Measurements from ENCODE around the gene BMP6. TPM values are rescaled to one million over a fixed set of nuclear protein-coding genes. Genes with fewer than 3 reads are reported as not detected.

Gene BMP6
- total and polyA plus RNA-seq, 2 experiments from 2014 or later, result 1.3 to 10.3 TPM

DNA sequence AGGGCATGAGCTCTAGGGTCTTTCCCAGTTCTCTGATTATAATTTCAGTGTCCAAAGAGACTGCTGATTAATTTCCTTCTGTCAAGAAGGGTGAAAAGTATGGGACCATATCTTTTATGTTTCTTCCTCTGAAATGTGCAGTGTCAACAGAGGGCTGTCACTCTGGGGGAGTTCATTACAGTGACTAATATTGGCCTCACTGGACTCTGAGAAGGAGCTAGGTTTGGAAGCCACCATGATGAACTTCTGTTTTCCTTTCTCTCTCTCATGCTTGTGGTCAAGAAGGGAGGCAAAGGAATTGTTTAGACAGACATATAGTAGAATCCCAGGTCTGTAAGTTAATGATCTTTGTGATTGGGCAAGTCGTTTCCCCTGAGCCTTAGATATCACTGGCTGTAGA is 41.8 kb upstream of the BMP6 start:
- DNase-seq, result peak; percentile 21

DNA sequence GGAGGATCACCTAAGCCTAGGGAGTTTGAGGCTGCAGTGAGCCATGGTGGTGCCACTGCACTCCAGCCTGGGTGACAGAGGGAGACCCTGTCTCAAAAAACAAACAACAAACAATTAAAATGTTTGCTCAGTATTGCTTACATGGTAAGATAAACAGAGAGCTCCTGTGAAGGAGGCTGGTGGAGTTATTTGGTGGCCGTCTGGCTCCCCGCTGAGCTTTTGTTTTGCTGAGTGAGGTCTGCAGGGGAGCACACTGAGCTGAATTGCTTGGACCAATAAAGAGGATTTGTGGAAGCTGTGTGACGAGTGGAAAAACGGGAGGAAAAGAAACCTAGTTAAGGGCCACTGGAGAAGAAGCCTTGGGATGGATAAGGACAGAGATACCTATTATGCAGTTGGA is 41.1 kb upstream of the BMP6 start:
- in situ Hi-C loops (cut with MboI), result no loop called here
- Histone ChIP-seq H3K27me3 (replicated peaks; ENCODE audit: insufficient read depth) (no peaks in the 10 kb centered on the region), H3K4me3 (no peak overlapping the region), H3K9me2 (ENCODE audit: insufficient read depth) (no peaks in the 10 kb centered on the region), H3F3A (ENCODE audit: insufficient read depth) (no peaks in the 10 kb centered on the region), H4K20me1 (ENCODE audit: insufficient read depth) (no peaks in the 10 kb centered on the region), H3K27ac (no peak overlapping the region), H3K4me1 (ENCODE audit: insufficient read depth) (0 out of 2 replicates have a peak, but pooled peaks cover 7% of the 10 kb centered on the region), H3K36me3 (ENCODE audit: low read depth) (no peaks in the 10 kb centered on the region), H3K9me3 (ENCODE audit: low read depth) (no peaks in the 10 kb centered on the region), H2AFZ (no peak overlapping the region), H3K9ac (no peak overlapping the region), H3K4me2 (ENCODE audit: unreplicated experiment) (no peak overlapping the region), H3K79me2 (ENCODE audit: insufficient read depth) (no peaks in the 10 kb centered on the region)
- no peak for TF ChIP-seq EZH2phosphoT487 (IDR thresholded peaks at IDR 0.05; ENCODE audit: insufficient read depth, low read depth)
- no peak for TF ChIP-seq EZH2 (IDR thresholded peaks at IDR 0.05; ENCODE audit: insufficient read depth, poor library complexity, severe bottlenecking)
- DNase-seq, result no peak
- 75 to 86% methylated on average over 4 of the region's 4 CpGs for WGBS, 2 experiments (ENCODE audit: low coverage in 1 of 2, low lambda C conversion rate in 2 of 2, missing lambda C conversion rate in 2 of 2)

More for the DNA sequence above, 41.8 kb upstream of the BMP6 start:
- Histone ChIP-seq H3K79me2 (ENCODE audit: insufficient read depth) (no peaks in the 10 kb centered on the region), H3K27me3 (replicated peaks; ENCODE audit: insufficient read depth) (no peaks in the 10 kb centered on the region), H3K9ac (no peak overlapping the region), H3K36me3 (ENCODE audit: low read depth) (no peaks in the 10 kb centered on the region), H2AFZ (peak overlapping the region; percentile 61; the same call in 1 of the 2 replicates), H4K20me1 (ENCODE audit: insufficient read depth) (no peaks in the 10 kb centered on the region), H3K9me2 (ENCODE audit: insufficient read depth) (no peaks in the 10 kb centered on the region), H3K4me1 (ENCODE audit: insufficient read depth) (0 out of 2 replicates have a peak, but pooled peaks cover 7% of the 10 kb centered on the region), H3K4me3 (no peak overlapping the region), H3K27ac (no peak overlapping the region), H3K4me2 (ENCODE audit: unreplicated experiment) (no peak overlapping the region), H3K9me3 (ENCODE audit: low read depth) (no peaks in the 10 kb centered on the region), H3F3A (ENCODE audit: insufficient read depth) (no peaks in the 10 kb centered on the region)
- in situ Hi-C loops (cut with MboI), result no loop called here
- 29 to 46% methylated on average over 1 of the region's 1 CpG for WGBS, 2 experiments (ENCODE audit: low coverage in 1 of 2, low lambda C conversion rate in 2 of 2, missing lambda C conversion rate in 2 of 2)
- TF ChIP-seq EZH2phosphoT487 (IDR thresholded peaks at IDR 0.05; ENCODE audit: insufficient read depth, low read depth), result no peak
- TF ChIP-seq EZH2 (IDR thresholded peaks at IDR 0.05; ENCODE audit: insufficient read depth, poor library complexity, severe bottlenecking), result no peak

DNA sequence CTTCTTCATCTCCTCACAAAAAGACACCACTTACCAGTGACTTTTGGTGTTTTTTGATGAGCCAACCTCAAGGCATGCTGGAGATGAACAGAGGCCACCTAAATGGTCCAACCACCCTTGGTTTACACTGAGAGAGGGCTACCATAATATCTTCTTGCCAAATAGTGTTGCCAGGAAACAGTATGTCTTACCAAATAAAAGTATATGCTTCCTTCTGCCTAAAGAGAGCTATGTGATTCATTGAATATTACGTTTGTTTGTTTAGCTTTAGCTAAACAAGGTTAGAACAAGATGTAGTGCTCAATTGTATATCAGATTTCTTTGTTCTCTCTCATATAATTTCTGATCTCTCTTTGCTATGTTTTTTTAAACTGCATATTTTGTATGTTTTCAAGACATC is 40.6 kb upstream of the BMP6 start:
- Histone ChIP-seq H3K4me1 (ENCODE audit: insufficient read depth) (0 out of 2 replicates have a peak, but pooled peaks cover 7% of the 10 kb centered on the region), H3K27ac (no peak overlapping the region), H3K9ac (no peak overlapping the region), H3K27me3 (replicated peaks; ENCODE audit: insufficient read depth) (no peaks in the 10 kb centered on the region), H3K9me2 (ENCODE audit: insufficient read depth) (no peaks in the 10 kb centered on the region), H3K4me3 (no peak overlapping the region), H4K20me1 (ENCODE audit: insufficient read depth) (no peaks in the 10 kb centered on the region), H2AFZ (no peak overlapping the region), H3F3A (ENCODE audit: insufficient read depth) (no peaks in the 10 kb centered on the region), H3K36me3 (ENCODE audit: low read depth) (no peaks in the 10 kb centered on the region), H3K79me2 (ENCODE audit: insufficient read depth) (no peaks in the 10 kb centered on the region), H3K9me3 (ENCODE audit: low read depth) (no peaks in the 10 kb centered on the region), H3K4me2 (ENCODE audit: unreplicated experiment) (no peak overlapping the region)
- 71 to 90% methylated on average over 1 of the region's 1 CpG for WGBS, 2 experiments (ENCODE audit: low coverage in 1 of 2, low lambda C conversion rate in 2 of 2, missing lambda C conversion rate in 2 of 2)
- in situ Hi-C loops (cut with MboI), result no loop called here
- no peak for DNase-seq
- TF ChIP-seq EZH2phosphoT487 (IDR thresholded peaks at IDR 0.05; ENCODE audit: insufficient read depth, low read depth) (no peak), EZH2 (IDR thresholded peaks at IDR 0.05; ENCODE audit: insufficient read depth, poor library complexity, severe bottlenecking) (no peak)

DNA sequence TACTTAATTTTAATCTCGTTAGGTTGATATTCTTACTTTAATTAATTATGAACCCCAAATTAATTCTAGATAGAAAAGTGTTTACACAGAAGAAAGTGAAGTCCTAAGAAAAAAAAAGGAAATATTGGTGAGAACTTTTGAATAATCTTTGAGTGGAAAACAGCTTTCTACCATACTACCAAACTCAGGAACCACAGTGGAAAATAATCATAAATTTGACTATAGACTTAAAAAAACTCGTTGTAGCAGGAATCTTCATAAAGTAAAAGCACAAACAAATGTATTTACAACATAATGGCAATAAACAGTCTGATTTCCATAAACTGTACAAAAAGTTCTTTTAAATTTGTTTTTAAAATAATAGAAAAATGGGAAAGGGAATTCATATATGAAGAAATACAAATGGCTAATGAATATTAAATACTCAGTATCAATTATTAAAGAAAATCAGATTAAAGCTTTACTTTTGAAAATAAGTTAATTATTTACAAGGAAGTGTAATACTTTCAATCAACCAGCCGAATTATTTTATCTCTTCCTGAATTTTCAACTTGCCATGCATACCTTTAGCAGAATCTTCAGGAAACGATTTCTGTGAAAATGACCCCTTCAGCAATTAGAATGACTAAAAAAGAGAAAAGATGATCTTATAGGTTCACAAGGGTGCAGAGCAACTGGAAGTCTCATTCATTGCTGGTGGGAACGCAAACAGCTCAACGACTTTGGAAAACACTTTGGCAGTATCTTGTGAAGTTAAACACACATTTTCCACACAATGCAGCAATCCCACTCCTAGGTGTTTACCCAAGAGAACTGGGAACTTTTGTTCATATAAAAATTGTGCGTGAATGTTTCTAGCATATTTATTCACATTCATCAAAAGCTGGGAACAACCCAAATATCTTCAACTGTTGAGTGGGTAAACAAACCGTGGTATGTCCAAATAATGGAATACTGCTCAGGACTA is 38.5 kb upstream of the BMP6 start:
- Histone ChIP-seq H3K9me2 (ENCODE audit: insufficient read depth) (no peaks in the 10 kb centered on the region), H3K4me2 (ENCODE audit: unreplicated experiment) (no peak overlapping the region), H3F3A (ENCODE audit: insufficient read depth) (peaks cover 9% of the 10 kb centered on the region; the same call in 1 of the 2 replicates), H3K27ac (no peak overlapping the region), H3K4me3 (no peak overlapping the region), H4K20me1 (ENCODE audit: insufficient read depth) (no peaks in the 10 kb centered on the region), H3K9me3 (ENCODE audit: low read depth) (no peaks in the 10 kb centered on the region), H3K36me3 (ENCODE audit: low read depth) (no peaks in the 10 kb centered on the region), H2AFZ (no peak overlapping the region), H3K27me3 (replicated peaks; ENCODE audit: insufficient read depth) (no peaks in the 10 kb centered on the region), H3K4me1 (ENCODE audit: insufficient read depth) (peaks cover 16% of the 10 kb centered on the region), H3K9ac (no peak overlapping the region), H3K79me2 (ENCODE audit: insufficient read depth) (no peaks in the 10 kb centered on the region)
- in situ Hi-C loops (cut with MboI), result no loop called here
- TF ChIP-seq EZH2phosphoT487 (IDR thresholded peaks at IDR 0.05; ENCODE audit: insufficient read depth, low read depth) (no peak), EZH2 (IDR thresholded peaks at IDR 0.05; ENCODE audit: insufficient read depth, poor library complexity, severe bottlenecking) (no peak)
- WGBS, 2 experiments (ENCODE audit: low coverage in 1 of 2, low lambda C conversion rate in 2 of 2, missing lambda C conversion rate in 2 of 2), result 86% methylated on average over 8 of the region's 8 CpGs
- no peak for DNase-seq
